Adrenal gland (tissue), 5 donors: ENCODE results near the gene KCNJ13.

Experiments used
- POLR2A ChIP-seq, 2 donors: fragments of 450-650 bp; IDR thresholded peaks; one replicate each; pipeline ENCODE4 v1.6.1; 2017; ENCODE audit warnings: antibody characterized with exemption in 2 of 2, mild to moderate bottlenecking in 2 of 2, moderate library complexity in 1 of 2
- TF ChIP-seq, protein P1 (sequence below), 6 experiments: fragments of 450-650 bp in 4 of 6; fragments of 200-600 bp in 2 of 6; sonication (generic) in 1 of 6; IDR thresholded peaks; 1 replicate in 5 of 6; 2 replicates in 1 of 6; pipeline versions ENCODE4 v1.5.1 to v1.8.0; 2016 to 2021; ENCODE audit warnings: antibody characterized with exemption in 6 of 6, mild to moderate bottlenecking in 2 of 6, moderate library complexity in 1 of 6
- donor health status: DM: no; HTN: no; CAD: no.

DNA sequence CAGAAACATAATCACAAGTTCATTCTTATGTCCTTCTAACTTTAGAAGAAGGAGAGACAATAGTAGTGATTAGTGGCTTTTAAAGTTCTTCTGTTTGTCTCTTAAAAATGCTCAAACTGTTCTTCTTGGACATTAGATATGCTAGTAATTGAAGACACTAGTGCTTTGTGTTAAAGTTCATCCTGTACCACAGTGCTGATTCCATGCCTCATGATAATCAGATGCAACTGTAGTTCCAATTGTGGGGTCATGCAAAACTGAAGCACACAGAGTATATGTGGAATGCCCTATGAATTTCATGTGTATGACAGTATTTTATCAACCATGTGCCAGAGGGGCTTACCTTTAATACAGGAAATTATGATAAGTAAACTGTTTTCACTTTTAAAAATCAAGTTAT is 11.4 kb upstream of the KCNJ13 start:
- TF ChIP-seq, protein P1, sequence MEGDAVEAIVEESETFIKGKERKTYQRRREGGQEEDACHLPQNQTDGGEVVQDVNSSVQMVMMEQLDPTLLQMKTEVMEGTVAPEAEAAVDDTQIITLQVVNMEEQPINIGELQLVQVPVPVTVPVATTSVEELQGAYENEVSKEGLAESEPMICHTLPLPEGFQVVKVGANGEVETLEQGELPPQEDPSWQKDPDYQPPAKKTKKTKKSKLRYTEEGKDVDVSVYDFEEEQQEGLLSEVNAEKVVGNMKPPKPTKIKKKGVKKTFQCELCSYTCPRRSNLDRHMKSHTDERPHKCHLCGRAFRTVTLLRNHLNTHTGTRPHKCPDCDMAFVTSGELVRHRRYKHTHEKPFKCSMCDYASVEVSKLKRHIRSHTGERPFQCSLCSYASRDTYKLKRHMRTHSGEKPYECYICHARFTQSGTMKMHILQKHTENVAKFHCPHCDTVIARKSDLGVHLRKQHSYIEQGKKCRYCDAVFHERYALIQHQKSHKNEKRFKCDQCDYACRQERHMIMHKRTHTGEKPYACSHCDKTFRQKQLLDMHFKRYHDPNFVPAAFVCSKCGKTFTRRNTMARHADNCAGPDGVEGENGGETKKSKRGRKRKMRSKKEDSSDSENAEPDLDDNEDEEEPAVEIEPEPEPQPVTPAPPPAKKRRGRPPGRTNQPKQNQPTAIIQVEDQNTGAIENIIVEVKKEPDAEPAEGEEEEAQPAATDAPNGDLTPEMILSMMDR (IDR thresholded peaks at IDR 0.05): no peak
- no peak for TF ChIP-seq POLR2A (IDR thresholded peaks at IDR 0.05)
